HG02943 (cell line): ENCODE measurements around the gene RPS14.
A peak's percentile ranks its signal among the peaks of the same experiment; 100 is the strongest.

Experiments used
- ATAC-seq: cut with Tn5 transposase; IDR thresholded peaks from one replicate; pipeline ENCODE4 v1.9.1; 2021; ENCODE audit warnings: mild to moderate bottlenecking, low read depth, moderate library complexity; ENCODE audit not compliant: unreplicated experiment

RPS14 gene

GRCh38 chr5:150402229-150402773, 47.2 kb downstream of the RPS14 start:
- no peak for ATAC-seq

DNA sequence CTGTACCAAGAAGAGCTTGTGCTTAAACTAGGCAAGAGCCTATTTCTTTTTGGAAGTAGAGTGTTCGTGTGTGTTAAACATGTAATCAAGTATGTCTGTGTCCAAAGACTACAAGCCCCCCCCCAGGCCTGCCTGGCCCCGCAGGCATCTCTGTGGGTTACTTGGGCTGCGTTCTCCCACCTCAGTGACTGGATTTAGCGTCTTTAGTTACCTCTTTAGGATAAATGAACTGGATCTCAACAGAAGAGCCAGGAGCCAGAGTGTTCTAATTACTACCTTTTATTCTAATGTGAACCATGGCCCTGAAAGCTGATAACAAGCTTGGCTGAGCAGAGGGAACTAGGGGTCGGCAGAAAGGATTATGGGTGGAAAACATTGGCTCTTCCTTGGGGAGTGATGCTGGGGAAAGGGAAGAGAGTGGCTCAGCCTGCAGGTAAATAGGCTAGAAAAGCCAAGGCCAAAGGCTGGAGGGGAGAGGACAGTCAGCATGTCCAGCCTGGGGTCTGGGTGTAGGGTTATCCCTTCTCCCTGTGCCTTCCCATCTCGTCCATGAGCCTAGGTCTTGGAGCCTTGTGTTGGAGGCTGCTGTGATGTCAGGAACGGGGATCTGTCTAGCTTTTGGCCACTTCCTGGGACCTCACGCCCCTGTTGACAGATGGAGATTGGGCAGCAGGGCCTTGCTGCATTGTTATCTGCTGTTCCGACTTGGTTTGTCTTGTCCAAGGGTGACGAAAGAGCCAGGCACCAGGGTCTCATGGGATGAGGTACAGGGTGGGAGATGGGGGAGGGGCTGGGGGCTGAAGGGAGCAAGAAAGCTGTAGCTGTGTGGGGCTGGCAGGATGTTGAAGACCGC, 47.9 kb downstream of the RPS14 start:
- no peak for ATAC-seq

GRCh38 chr5:150401076-150401375, 48.5 kb downstream of the RPS14 start:
- no peak for ATAC-seq

DNA sequence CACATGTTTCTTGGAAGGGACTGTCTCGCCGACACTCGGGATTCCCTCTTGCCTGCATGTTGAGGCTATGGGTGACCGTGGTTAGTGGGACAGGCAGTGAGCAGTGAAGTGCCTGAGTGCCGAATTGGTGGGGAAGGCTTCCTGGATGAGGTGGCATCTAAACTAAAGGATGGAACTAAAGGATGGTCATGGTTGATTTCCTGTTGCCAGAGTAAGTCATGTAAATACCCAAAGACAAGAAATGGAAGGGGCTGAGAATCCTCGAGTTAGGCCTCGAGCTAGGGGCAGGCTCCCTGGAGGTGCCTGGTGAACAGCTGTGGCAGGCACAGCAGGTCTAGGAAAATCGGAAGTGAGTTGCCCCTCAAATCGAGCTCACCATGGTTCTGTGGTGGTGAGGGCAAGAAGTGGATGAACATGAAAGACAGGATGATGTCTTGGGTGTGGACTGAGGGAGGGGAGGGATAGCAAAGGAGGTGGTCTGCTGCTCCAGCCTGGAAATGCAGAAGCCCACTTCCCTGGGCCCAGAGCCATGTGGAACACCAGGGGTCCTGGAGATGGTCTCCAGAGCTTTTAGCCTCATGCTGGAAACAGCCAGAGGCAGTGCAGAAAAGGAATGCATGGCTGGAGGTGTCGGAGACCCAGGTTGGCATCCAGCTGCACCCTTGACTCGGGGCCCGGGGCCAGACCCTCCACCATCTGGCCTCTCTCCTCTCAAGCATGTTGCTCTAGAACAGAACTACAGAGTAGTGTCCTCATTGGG, 49.0 kb downstream of the RPS14 start:
- ATAC-seq: no peak

DNA sequence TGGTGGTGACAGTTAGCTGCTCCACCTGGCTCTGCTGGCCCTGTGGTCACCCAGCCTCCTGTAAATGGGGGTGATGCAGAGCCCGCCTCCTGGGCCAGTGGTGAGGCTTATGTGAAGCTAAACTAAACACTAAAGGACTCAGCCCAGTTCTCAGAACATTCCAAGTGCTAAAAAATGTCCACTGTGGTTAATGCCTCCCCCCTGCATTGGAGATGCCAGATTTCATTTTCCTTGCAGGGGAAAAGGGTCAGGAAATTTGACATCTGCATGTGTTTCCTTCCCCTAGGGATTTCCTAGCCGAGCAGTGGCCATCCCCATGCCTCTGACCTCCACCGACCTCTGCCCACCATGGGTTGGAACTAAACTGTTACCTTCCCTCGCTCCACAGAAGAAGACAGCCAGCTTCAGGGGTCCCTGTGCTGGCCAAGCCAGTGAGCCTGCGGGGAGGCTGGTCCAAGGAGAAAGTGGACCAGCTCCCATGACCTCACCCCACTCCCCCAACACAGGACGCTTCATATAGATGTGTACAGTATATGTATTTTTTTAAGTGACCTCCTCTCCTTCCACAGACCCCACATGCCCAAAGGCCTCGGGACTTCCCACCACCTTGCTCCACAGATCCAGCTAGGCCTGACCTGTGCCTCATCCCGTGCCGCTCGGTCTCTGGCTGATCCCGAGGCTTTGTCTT, 49.9 kb downstream of the RPS14 start:
- no peak for ATAC-seq

DNA sequence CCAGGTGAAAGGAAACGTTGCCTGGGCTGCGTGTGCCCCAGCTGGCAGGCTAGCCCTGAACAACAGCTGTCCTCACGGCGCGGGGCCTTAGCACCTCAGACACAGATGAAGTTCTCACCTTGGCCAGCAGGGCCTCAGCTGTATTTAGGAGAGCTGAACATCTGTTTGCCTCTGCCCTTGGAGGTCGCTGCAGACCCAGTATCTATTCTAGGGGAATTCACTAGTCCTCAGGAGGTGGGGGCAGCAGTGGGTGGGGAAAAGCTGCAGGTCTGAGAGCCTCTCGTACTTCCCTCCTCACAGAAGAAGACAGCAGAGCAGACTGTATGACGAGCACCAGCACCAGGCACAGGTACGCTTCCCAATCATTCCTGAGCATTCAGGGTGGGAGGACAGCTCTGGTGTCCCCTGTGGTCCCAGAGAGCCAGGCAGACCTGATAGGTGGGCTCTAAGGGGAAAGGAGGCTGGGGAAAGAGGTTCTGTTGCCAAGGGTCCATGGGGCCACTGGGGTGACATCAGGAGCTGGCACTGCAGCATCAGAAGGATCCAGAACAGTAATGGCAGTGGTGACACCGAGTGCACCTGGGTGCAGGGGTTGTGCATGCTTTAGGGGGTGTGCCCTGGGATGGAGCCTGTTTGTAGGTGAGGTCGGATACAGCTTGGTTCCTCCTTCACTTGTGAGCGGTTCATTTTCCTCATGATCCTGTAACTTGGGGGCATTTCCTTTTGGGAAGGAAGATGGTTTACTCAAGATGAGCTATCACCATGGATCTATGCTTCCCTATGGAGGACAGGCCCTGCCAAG, 50.6 kb downstream of the RPS14 start:
- ATAC-seq: peak; percentile 64

DNA sequence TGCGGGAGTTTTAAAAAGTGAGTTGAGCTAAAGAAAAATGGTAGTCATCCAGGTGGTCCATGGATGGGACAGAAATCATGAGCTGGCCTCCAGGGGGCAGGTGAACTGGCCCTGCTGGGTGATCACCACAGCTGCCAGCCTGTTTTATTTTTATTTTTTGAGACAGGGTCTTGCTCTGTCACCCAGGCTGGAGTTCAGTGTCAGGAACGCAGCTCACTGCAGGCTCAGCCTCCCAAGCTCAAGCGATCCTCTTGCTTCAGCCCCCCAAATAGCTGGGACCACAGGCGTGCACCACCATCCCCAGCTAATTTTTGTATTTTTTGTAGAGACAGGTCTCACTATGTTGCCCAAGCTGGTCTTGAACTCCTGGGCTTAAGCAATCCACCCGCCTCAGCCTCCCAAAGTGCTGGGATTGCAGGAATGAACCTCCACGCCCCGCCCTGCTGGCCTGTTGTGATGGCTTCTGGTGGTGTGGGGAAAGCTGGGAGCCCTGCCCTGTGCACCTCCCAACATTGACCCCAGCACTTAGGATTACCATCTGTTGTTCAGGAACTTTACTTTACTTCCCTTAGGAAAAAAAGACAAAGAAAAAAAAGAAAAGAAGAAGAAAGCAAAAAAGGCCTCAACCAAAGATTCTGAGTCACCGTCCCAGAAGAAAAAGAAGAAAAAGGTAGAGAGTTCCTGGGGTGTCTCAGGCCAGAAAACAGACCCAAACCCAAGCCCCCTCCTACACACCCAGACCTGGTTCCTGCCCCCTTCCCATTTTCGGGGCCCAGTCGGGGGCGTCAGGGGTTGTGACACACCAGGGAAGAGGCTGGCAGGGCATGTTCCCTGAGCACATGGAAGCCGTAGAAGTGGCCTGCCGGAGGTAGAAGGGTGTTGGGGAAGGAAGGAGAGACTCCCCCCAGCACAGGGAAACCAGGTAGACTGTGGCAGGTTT, 51.5 kb downstream of the RPS14 start:
- ATAC-seq: peak; percentile 4

DNA sequence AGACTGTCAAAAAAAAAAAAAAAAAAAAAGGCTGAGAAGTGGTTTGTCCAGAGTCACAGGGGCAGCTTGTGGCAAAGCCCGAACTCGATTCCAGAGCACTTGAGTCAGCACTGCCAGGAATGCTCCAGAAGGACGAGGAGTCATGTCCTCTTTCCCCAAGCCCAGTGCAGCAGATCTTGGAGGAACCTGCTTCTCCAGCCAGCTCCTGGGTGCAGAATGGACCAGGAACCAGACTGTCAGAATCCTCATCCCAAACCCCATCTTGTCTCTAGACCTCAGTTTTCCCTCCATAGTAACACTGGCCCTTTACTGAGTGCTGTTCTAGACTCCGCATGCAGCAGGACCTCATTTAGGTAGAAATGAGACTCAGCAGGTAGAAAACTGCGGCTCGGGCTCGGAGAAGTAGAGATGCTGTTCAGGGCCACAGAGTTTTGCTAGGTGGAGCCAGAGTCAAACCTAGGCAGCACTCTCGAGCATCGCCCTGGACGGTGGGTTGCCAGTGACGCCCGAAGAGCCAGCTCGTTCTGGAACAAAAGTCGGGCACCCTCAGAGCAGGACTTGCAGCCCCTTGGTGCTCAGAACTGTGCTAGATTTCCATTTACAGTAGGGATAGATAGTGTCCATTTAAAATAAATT, 52.3 kb downstream of the RPS14 start:
- no peak for ATAC-seq

- ATAC-seq: no peak
These were observed 53.3 kb downstream of the RPS14 start for GRCh38 chr5:150396267-150396666.

DNA sequence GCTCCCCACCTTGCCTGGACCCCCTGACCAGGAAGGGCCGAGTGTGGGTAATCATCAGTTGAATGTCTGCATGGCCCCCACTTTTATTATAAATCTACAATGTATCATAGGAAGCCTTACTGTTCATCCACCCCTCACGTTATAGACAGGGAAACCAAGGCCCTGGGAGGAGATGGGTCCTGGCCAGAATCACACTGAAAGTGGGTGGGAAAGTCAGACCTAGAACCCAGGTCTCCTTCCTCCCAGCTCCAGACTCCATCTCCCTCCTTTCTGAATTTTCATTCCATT, 53.9 kb downstream of the RPS14 start:
- no peak for ATAC-seq

DNA sequence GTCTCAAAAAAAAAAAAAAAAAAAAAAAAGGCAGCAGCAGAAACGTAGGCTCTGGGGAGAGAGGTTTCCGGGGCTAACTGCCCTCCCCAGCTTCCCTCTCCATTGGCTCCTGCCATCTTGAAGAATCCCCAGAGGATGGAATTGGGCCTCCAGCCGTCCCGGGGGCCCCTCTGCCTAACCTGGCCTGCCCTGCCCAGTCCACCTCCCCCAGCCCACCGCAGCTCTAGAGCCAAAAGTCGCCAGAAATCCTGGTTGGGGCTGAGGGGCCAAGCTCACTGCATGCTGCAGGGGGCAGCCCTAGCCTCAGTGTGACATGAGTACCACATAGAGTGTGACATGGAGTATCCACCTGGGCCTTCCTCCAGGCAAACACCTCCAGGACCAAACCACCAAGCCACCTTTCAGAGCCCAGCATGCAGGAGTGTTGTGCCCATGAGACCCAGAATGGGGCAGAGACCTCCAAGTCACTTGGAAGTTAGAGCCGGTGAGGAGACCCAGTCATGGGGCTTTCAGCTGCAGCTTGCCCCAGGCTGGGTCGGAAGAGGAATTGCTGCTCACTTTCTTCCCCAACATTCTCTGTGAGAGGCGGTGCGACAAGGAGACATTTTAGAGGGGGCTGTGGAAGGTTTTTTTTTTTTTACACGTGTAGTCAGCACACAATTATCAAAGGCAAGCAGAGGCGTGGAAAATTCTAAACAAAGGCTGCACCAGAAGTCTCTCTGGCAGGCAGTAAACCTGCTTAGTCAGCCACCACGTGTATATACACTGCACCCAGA, 54.4 kb downstream of the RPS14 start:
- no peak for ATAC-seq

- ATAC-seq: no peak
These were observed 55.4 kb downstream of the RPS14 start for GRCh38 chr5:150394131-150394530.

DNA sequence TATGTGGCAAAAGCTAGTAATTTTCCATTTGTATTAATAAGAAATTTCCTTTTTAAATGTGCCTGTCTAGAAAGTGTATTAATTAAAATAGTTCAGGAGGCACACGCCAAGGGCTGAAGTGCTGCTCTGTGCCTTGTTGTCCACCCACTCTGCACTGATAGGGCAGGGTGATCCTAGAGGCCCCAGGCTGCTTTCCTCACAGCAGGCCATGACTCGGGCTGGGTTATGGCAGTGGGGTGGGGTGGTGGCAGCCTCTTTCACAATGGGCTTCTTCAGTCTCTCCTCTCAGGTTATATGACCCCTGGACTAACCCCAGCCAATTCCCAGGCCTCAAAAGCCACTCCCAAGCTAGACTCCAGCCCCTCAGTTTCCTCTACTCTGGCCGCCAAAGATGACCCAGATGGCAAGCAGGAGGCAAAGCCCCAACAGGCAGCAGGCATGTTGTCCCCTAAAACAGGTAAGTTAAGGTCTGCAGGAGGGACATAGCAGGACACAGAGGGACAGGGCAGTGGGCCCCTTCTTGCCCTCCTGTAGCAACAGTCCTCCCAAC, 56.4 kb downstream of the RPS14 start:
- no peak for ATAC-seq

- ATAC-seq: no peak
These were observed 56.9 kb downstream of the RPS14 start for GRCh38 chr5:150392680-150393079.
